Loucy (cell line): ENCODE results near the gene STK25.

Experiments
- H2AFZ ChIP-seq: fragments of 200-600 bp; sonication (generic); 2 replicates; pipeline ENCODE4 v1.6.0; 2016; ENCODE audit warnings: antibody characterized with exemption, mild to moderate bottlenecking, low read length, moderate library complexity
- H3F3A ChIP-seq: fragments of 200-600 bp; 2 replicates; pipeline ENCODE4 v1.6.0; 2016; ENCODE audit warnings: antibody characterized with exemption, low read depth, mild to moderate bottlenecking
- H3K27me3 ChIP-seq: fragments of 200-600 bp; sonication (generic); 2 replicates; pipeline ENCODE4 v1.6.1; 2014; ENCODE audit warnings: low read length, mild to moderate bottlenecking; ENCODE audit not compliant: insufficient read depth, poor library complexity, severe bottlenecking
- H3K36me3 ChIP-seq: fragments of 200-600 bp; sonication (generic); 2 replicates; pipeline ENCODE4 v1.6.1; 2016; ENCODE audit warnings: low read length; ENCODE audit not compliant: insufficient read depth
- H3K4me1 ChIP-seq: fragments of 200-600 bp; sonication (generic); 2 replicates; pipeline ENCODE4 v1.5.1; 2014; ENCODE audit warnings: low read length, mild to moderate bottlenecking; ENCODE audit not compliant: insufficient read depth, poor library complexity, severe bottlenecking
- H3K4me2 ChIP-seq: fragments of 200-600 bp; sonication (generic); 2 replicates; pipeline ENCODE4 v1.6.0; 2014; ENCODE audit warnings: antibody characterized with exemption, low read length, low read depth, mild to moderate bottlenecking; ENCODE audit not compliant: poor library complexity, severe bottlenecking
- H3K4me3 ChIP-seq: fragments of 200-600 bp; sonication (generic); 2 replicates; pipeline ENCODE4 v1.5.1; 2014; ENCODE audit warnings: low read length, mild to moderate bottlenecking, mixed read lengths; ENCODE audit not compliant: poor library complexity, severe bottlenecking
- H3K79me2 ChIP-seq: fragments of 200-600 bp; sonication (generic); 2 replicates; pipeline ENCODE4 v1.6.1; 2014; ENCODE audit warnings: low read length; ENCODE audit not compliant: insufficient read depth
- H3K9ac ChIP-seq: fragments of 200-600 bp; sonication (generic); 2 replicates; pipeline ENCODE4 v1.6.0; 2014; ENCODE audit warnings: mild to moderate bottlenecking, low read depth, low read length, moderate library complexity; ENCODE audit not compliant: poor library complexity, severe bottlenecking
- H3K9me2 ChIP-seq: fragments of 200-600 bp; sonication (generic); replicated peaks from 2 replicates; pipeline ENCODE4 v1.6.1; 2016; ENCODE audit warnings: low read depth, low read length, mixed read lengths
- H3K9me3 ChIP-seq: fragments of 200-600 bp; sonication (generic); 2 replicates; pipeline ENCODE4 v1.6.1; 2014; ENCODE audit warnings: mild to moderate bottlenecking, antibody characterized with exemption, low read length, low read depth; ENCODE audit not compliant: insufficient read depth
- H4K20me1 ChIP-seq: fragments of 200-600 bp; sonication (generic); 2 replicates; pipeline ENCODE4 v1.6.0; 2014; ENCODE audit warnings: antibody characterized with exemption, low read length, mild to moderate bottlenecking; ENCODE audit not compliant: insufficient read depth, poor library complexity, severe bottlenecking
- EZH2phosphoT487 ChIP-seq: fragments of 200-600 bp; IDR thresholded peaks from 2 replicates; pipeline ENCODE4 v1.6.1; 2018; ENCODE audit warnings: antibody characterized with exemption, mild to moderate bottlenecking, moderate library complexity, borderline replicate concordance
- TF ChIP-seq, protein P1 (sequence below): fragments of 200-600 bp; sonication (generic); conservative IDR thresholded peaks from 2 replicates; pipeline ENCODE4 v1.5.1; 2014; ENCODE audit warnings: mild to moderate bottlenecking, antibody characterized with exemption, low read length

Gene STK25

DNA sequence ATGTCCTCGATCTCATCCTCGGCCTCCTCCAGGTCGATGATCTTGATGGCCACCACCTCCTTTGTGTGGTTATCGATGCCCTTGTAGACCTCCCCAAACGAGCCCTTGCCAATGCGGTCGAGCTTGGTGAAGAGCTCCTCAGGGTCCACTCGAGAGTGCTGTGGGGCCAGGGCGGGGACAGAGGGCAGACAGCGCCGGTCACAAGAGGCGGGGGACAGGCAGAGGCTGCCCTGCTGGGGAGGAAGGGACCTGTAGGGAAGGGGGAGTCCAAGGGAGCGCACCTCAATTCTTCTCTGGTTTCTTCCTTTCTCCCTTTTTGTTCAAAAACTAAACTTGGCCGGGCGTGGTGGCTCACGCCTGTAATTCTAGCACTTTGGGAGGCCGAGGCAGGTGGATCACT lies 6.8 kb downstream of the STK25 start:
- Histone ChIP-seq H3K4me2 (no peak overlapping the region), H3K9me3 (no peaks in the 10 kb centered on the region), H3K36me3 (peaks cover 12% of the 10 kb centered on the region; the same call in 1 of the 2 replicates), H3F3A (no peaks in the 10 kb centered on the region), H2AFZ (no peak overlapping the region), H3K79me2 (peaks cover 26% of the 10 kb centered on the region), H3K9me2 (no peaks in the 10 kb centered on the region), H3K27me3 (no peaks in the 10 kb centered on the region), H3K4me1 (peaks cover 12% of the 10 kb centered on the region), H3K4me3 (no peak overlapping the region), H4K20me1 (peaks cover 7% of the 10 kb centered on the region), H3K9ac (no peak overlapping the region)
- TF ChIP-seq EZH2phosphoT487, result no peak

DNA sequence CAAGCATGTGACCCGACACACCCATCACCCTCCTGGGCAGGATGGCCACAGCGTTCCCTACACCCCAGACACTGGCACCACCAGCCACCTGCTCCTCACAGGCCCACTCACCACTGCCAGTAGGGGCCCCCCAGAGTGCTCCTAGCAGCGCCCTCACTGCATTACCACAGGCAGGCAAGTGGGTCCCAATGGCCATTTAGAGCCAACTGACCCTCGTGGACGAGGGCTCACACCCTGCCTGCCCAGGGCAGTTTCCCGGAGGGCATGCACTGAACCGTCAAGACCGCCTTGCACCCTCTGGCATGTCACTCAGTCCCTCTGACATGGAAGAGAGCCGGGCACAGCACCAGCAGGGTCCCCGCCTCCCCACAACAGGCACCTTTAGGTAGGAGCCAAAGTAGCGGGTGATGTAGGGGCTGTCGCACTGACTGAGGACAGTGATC lies 7.3 kb downstream of the STK25 start:
- no peak overlapping the region for H3K9ac ChIP-seq
- TF ChIP-seq, protein P1, sequence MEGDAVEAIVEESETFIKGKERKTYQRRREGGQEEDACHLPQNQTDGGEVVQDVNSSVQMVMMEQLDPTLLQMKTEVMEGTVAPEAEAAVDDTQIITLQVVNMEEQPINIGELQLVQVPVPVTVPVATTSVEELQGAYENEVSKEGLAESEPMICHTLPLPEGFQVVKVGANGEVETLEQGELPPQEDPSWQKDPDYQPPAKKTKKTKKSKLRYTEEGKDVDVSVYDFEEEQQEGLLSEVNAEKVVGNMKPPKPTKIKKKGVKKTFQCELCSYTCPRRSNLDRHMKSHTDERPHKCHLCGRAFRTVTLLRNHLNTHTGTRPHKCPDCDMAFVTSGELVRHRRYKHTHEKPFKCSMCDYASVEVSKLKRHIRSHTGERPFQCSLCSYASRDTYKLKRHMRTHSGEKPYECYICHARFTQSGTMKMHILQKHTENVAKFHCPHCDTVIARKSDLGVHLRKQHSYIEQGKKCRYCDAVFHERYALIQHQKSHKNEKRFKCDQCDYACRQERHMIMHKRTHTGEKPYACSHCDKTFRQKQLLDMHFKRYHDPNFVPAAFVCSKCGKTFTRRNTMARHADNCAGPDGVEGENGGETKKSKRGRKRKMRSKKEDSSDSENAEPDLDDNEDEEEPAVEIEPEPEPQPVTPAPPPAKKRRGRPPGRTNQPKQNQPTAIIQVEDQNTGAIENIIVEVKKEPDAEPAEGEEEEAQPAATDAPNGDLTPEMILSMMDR, result no peak
- TF ChIP-seq EZH2phosphoT487, result no peak
- no peak overlapping the region for H2AFZ ChIP-seq
- H3K36me3 ChIP-seq, result peaks cover 14% of the 10 kb centered on the region; the same call in 1 of the 2 replicates
- no peak overlapping the region for H3K4me3 ChIP-seq
- no peaks in the 10 kb centered on the region for H3K9me2 ChIP-seq
- no peaks in the 10 kb centered on the region for H3K9me3 ChIP-seq
- H3K79me2 ChIP-seq, result peaks cover 22% of the 10 kb centered on the region
- H3K4me1 ChIP-seq, result peaks cover 12% of the 10 kb centered on the region
- peaks cover 7% of the 10 kb centered on the region for H4K20me1 ChIP-seq
- H3K27me3 ChIP-seq, result no peaks in the 10 kb centered on the region
- no peaks in the 10 kb centered on the region for H3F3A ChIP-seq
- H3K4me2 ChIP-seq, result no peak overlapping the region

DNA sequence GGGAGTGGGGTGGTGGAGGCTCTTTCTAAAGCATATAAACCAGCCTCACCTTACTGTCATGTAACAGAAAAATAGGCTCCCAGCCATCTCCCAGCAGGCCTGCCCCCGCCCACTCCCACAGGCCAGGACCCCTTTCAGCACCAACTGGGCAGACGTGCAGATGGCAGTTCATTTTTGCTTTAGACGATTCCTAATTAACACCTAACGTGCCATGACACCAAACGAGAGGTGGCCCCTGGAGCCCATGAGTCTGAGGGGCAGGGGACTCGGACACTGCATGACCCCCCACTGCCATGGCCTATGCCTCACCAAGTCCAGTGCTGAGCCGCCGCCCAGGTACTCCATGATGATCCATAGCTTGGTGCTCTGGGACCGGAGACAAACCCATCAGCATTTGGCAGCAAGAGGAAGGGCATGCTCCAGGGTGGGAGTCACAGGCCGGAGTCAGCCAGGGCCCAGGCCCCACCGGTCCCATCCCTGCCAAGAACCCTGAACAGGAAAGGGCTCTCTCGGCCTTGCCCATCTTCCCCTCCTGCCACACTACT lies 7.9 kb downstream of the STK25 start:
- Histone ChIP-seq H4K20me1 (peaks cover 2% of the 10 kb centered on the region), H3K9me2 (no peaks in the 10 kb centered on the region), H3K4me1 (peaks cover 11% of the 10 kb centered on the region), H2AFZ (no peak overlapping the region), H3K9me3 (no peaks in the 10 kb centered on the region), H3K79me2 (peaks cover 15% of the 10 kb centered on the region; the same call in 1 of the 2 replicates), H3K4me3 (no peak overlapping the region), H3K27me3 (no peaks in the 10 kb centered on the region), H3K36me3 (peaks cover 20% of the 10 kb centered on the region; the same call in 1 of the 2 replicates), H3K9ac (no peak overlapping the region), H3F3A (no peaks in the 10 kb centered on the region), H3K4me2 (no peak overlapping the region)
- TF ChIP-seq, protein P1, result no peak
- no peak for TF ChIP-seq EZH2phosphoT487

DNA sequence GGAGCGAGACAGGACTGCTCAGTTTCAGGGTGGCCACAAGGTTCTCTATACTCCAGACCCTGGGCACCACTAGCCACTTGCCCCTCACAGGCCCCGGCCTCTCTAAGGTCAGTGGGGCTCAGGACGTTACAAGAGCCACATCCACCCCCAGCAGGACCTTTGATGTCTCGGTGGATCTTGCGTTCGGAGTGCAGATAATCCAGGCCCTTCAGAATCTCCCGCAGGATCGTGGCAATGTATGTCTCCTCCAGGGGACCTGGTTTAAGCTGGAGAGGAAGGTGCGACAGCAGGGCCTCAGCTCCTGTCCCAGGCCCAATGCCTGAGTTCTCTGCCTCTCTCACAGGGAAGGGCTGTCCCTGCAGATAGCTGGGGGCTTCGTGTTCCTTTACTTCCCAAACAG lies 8.4 kb downstream of the STK25 start:
- Histone ChIP-seq H3K9me2 (no peaks in the 10 kb centered on the region), H3K36me3 (peaks cover 24% of the 10 kb centered on the region; the same call in 1 of the 2 replicates), H3K9ac (no peak overlapping the region), H3K4me1 (peaks cover 6% of the 10 kb centered on the region), H3F3A (no peaks in the 10 kb centered on the region), H3K4me2 (no peak overlapping the region), H4K20me1 (no peaks in the 10 kb centered on the region), H2AFZ (no peak overlapping the region), H3K9me3 (no peaks in the 10 kb centered on the region), H3K27me3 (no peaks in the 10 kb centered on the region), H3K79me2 (peaks cover 11% of the 10 kb centered on the region; the same call in 1 of the 2 replicates), H3K4me3 (no peak overlapping the region)
- TF ChIP-seq, protein P1, result no peak
- no peak for TF ChIP-seq EZH2phosphoT487
